DMS79 (cell line): ENCODE data around the gene CD8B2.
"Not testable (repeated sequence)": the region's sequence is repeated elsewhere in the genome, so short reads cannot be mapped to it uniquely, and the experiment has no call there.

ENCODE experiments used
- DNase-seq: peaks from one replicate; lab custom pipeline; 2025; lab: John Stamatoyannopoulos, UW

CD8B2 gene

DNA sequence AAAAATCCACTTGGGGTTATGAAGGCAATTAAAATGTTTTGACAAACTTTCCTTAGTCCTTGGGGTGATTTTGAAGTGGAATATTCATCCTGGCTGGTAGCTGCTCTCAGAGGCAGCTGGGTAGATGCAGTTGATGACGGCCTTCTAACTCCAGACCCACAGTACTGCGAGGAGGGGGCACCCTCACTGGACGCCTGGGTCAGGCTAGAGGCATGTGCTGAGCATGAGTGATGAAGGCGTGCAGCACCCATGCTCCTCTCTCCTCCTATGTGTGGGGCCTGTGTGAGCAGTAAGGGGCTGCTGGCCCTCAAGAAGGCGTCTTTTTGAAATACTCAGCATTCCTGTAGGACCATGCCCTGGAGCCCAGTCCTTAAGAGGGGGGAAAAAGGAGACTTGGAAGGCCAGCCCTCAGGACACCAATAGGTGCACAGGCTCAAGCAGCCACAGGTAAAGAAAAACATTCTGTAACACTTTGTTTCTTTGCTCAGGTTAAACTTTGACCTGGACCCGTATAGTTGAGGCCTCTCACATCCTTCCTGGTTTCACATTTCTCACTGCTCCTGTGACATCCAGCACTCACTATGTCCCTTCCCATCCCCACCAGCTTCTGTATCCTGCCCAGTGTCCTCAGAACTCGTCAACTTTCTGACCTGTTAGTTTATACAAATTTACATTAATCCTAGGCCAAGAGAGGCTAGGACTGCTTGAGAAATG lies 64.4 kb downstream of the CD8B2 start:
- no peak for DNase-seq

DNA sequence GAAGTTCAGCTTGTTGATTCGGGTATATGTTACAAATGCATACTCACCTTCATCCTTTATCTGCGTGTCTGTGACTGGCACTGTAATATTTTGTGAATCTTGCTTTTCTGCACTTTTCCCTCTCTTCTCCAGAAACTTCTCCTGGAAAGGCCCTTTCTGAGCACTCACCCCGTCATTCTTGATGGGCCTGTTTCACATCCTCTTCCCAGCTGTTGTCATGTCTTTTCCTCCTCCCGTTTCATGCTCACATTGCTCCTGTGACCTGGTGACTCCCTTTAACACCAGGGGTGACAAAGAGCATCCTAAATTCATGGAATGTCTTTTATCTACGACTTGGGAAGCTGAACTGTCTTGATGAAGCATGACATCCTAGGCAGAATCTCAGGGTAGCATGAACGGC lies 65.8 kb downstream of the CD8B2 start:
- no peak for DNase-seq

DNA sequence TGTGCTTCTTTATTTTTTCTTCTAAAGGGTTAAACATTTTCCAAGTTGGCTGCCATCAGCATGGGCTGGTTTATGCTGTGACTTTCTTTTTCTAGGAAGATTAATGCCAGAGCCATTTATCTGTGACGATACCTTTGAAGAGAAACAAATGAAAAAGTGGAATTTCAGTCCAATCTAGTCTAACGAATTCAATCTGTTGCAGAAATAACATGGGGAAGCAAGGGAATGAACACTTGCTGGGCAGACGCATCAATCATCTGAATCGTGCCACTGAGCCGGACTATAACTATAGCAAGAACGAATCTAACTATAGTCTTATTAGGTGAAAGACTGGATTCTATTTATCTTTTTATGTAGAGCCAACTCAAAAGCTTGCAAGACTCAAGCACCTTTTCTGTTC lies 66.2 kb downstream of the CD8B2 start:
- no peak for DNase-seq

GRCh38 chr2:106554411-106554810 lies 67.2 kb downstream of the CD8B2 start:
- DNase-seq = no peak

GRCh38 chr2:106555053-106555452 lies 67.9 kb downstream of the CD8B2 start:
- no peak for DNase-seq

DNA sequence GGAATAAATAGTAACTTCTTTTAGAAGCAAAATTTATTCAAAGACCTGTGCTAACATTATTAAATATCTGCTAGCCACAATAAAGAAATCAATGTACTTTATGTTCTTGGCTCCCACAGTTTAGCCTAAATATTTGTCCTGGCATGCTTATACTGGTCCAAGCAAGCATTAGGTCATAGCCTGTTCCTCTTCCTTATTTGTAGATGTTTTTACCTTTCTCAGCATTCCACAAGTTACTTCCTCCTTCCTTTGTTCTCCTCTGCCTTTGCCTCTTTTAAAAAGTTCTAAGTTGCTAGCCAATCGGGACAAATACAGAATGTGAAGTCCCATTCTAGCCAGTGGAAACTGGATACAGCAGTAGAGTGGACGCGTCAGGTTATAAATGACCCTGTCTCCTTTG lies 72.6 kb downstream of the CD8B2 start:
- not testable (repeated sequence) for DNase-seq

DNA sequence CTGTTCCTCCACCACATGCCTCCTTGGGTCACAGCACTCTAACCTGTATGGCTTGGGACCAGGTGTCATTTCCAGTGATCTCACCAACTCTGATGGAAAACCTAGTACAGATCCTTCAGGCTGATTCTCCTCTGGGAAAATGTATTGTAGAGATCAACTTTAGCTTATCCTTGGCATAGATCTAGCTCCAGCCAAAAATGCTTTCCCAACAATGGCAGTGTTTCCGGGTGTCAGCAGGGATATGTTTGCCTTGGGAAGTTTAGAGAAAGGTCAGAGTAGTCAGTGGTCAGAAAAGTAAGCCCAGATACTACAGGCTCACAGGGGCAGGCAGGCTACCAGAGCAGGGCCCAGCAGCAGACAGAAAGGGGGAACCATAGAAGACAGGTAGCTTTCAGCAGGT lies 73.6 kb downstream of the CD8B2 start:
- DNase-seq = no peak

DNA sequence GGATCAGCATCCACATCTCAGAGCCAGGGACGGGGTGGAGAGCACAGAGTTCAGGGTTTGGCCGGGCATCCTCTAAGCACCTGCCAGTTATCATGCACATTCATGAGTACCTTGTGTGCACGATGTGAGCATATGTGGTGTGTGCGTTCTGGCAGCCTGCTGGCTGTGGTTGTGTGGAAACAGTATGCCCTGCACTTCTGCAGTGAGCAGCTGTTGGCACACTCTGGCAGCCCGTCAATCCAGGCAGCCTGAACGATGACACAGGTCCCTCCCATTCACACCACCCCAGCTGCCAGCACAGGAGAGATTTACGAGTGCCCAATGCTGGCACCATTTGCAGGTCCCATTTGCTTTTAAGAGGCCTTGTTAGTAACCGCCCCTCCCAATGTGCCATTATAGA lies 74.2 kb downstream of the CD8B2 start:
- DNase-seq = no peak

- no peak for DNase-seq
These were observed 74.6 kb downstream of the CD8B2 start for GRCh38 chr2:106561803-106562202.

GRCh38 chr2:106562268-106563186 lies 75.4 kb downstream of the CD8B2 start:
- no peak for DNase-seq

DNA sequence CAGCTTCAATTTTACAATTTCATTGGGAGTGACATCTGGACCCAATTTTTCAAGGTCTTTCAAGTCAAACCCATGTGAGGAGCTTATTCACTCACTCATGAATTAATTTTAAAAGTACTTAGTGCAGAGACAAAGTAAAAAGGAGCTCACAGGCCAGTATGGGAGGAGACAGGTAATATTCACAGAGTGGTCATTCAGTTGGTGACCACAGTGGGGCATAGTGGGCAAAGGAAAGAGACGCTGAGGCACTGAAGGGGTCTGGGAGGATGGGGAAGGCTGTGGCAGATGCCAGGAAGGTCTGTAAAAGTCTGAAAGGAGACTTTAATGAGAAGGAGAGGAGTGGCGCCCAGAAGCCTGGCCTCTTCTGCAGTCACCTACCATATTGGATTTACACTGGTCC lies 76.0 kb downstream of the CD8B2 start:
- no peak for DNase-seq

GRCh38 chr2:106565599-106565998 lies 78.4 kb downstream of the CD8B2 start:
- no peak for DNase-seq

GRCh38 chr2:106566050-106566449 lies 78.9 kb downstream of the CD8B2 start:
- DNase-seq = no peak

DNA sequence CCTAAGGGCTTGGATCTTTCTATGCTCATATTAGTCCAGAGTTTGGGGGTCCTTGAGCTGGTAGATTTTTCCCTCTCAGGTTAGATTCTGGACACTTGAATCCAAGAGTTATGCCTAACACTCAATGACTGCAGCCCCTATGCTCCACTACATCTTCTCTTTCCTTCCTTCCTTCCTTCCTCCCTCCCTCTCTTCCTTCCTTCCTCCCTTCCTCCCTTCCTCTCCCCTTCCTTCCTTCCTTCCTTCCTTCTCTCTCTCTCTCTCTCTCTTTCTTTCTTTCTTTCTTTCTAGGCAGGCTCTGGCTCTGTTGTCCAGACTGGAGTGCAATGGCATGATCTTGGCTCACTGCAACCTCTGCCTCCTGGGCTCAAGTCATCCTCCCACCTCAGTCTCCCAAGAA lies 79.3 kb downstream of the CD8B2 start:
- DNase-seq = not testable (repeated sequence)

- DNase-seq = no peak
These were observed 83.2 kb downstream of the CD8B2 start for GRCh38 chr2:106570316-106570715.
